Liver (tissue), 9 donors: ENCODE measurements around the gene B4GALNT3. TPM values are rescaled to one million over a fixed set of nuclear protein-coding genes. Genes with fewer than 3 reads are reported as not detected.

Experiments used
- DNase-seq: peaks from one replicate; pipeline ENCODE4 v3.0.0-alpha.2; 2017; ENCODE audit warnings: low spot score
- H3K27ac ChIP-seq, 2 donors: one replicate each; pipeline ENCODE4 v1.7.0; 2013; ENCODE audit warnings: inconsistent platforms in 2 of 2, low read length in 2 of 2, control low read depth in 1 of 2, low read depth in 1 of 2, mild to moderate bottlenecking in 1 of 2
- H3K27me3 ChIP-seq, 4 donors: one replicate each; pipeline versions ENCODE4 v1.6.1 to v1.7.0; 2013; ENCODE audit warnings: low read length in 3 of 4, inconsistent platforms in 1 of 4, mild to moderate bottlenecking in 1 of 4, moderate library complexity in 1 of 4; ENCODE audit not compliant: control insufficient read depth in 4 of 4, insufficient read depth in 4 of 4
- H3K36me3 ChIP-seq, 4 donors: one replicate each; pipeline versions ENCODE4 v1.6.1 to v1.7.0; 2013; ENCODE audit warnings: low read length in 3 of 4, mild to moderate bottlenecking in 3 of 4, low read depth in 1 of 4, moderate library complexity in 1 of 4; ENCODE audit not compliant: control insufficient read depth in 4 of 4, insufficient read depth in 3 of 4
- H3K4me1 ChIP-seq, 4 donors: one replicate each; pipeline versions ENCODE4 v1.6.1 to v1.7.0; 2013; ENCODE audit warnings: low read length in 3 of 4, mild to moderate bottlenecking in 3 of 4, moderate library complexity in 1 of 4; ENCODE audit not compliant: control insufficient read depth in 4 of 4, insufficient read depth in 4 of 4
- H3K4me3 ChIP-seq, 3 donors: one replicate each; pipeline versions ENCODE4 v1.6.1 to v1.7.0; 2013; ENCODE audit warnings: low read length in 3 of 3, control low read depth in 1 of 3, low read depth in 1 of 3, mild to moderate bottlenecking in 1 of 3
- H3K9ac ChIP-seq, 2 donors: one replicate each; pipeline ENCODE4 v1.7.0; 2013; ENCODE audit warnings: low read length in 2 of 2, mild to moderate bottlenecking in 2 of 2, moderate library complexity in 2 of 2, control low read depth in 1 of 2, low read depth in 1 of 2
- H3K9me3 ChIP-seq, 4 donors: one replicate each; pipeline versions ENCODE4 v1.6.1 to v1.7.0; 2013; ENCODE audit warnings: low read length in 3 of 4; ENCODE audit not compliant: control insufficient read depth in 4 of 4
- CTCF ChIP-seq: fragments of 150-350 bp; IDR thresholded peaks from 2 replicates; pipeline ENCODE4 v1.5.1; 2017; ENCODE audit warnings: improper control_type of control experiment, low read depth, low read length; ENCODE audit not compliant: missing input control
- EGR1 ChIP-seq, 2 donors: IDR thresholded peaks; 2 replicates each; pipeline ENCODE4 v1.6.1; 2016 to 2018; ENCODE audit warnings: antibody characterized with exemption in 2 of 2, low read depth in 2 of 2
- FOXA1 ChIP-seq: IDR thresholded peaks from 2 replicates; pipeline ENCODE4 v1.6.1; 2016; ENCODE audit warnings: antibody characterized with exemption
- HNF4G ChIP-seq: IDR thresholded peaks from 2 replicates; pipeline ENCODE4 v1.6.1; 2016; ENCODE audit warnings: antibody characterized with exemption
- JUND ChIP-seq, 2 donors: IDR thresholded peaks; 2 replicates each; pipeline ENCODE4 v1.6.1; 2016; ENCODE audit warnings: antibody characterized with exemption in 2 of 2
- MAX ChIP-seq: IDR thresholded peaks from 2 replicates; pipeline ENCODE4 v1.6.1; 2016; ENCODE audit warnings: antibody characterized with exemption
- NR2F2 ChIP-seq: IDR thresholded peaks from 2 replicates; pipeline ENCODE4 v1.6.1; 2016; ENCODE audit warnings: antibody characterized with exemption
- RXRA ChIP-seq, 2 donors: IDR thresholded peaks; 2 replicates each; pipeline ENCODE4 v1.6.1; 2017 to 2018; ENCODE audit warnings: antibody characterized with exemption in 2 of 2, mild to moderate bottlenecking in 1 of 2
- YY1 ChIP-seq: IDR thresholded peaks from 2 replicates; pipeline ENCODE4 v1.6.1; 2016; ENCODE audit warnings: antibody characterized with exemption, mild to moderate bottlenecking
- WGBS: extraction: QIAGEN DNeasy Blood & Tissue Kit; methylation state at CpG from one replicate; pipeline ENCODE4 v1.1.7; 2013; 5-methylcytosine and 5-hydroxymethylcytosine counted together
- polyA plus RNA-seq, 2 donors: library from polyadenylated mRNA; stranded (reverse) in 1 of 2; unstranded in 1 of 2; fragments of 200-250 nt in 1 of 2; fragments of >200 nt in 1 of 2; fragmentation: Nextera tagmentation in 1 of 2; extraction: Ambion mirVana in 1 of 2; gene quantifications; one replicate each; pipeline versions ENCODE4 v1.2.1 to v1.2.3, GENCODE V29; 2013 to 2015
- total RNA-seq, 2 donors: library from RNA; depleted of rRNA; stranded (reverse); fragments of >200 nt; gene quantifications; one replicate each; pipeline ENCODE4 v1.2.3, GENCODE V29; 2014
- TF ChIP-seq, protein P1 (sequence below): IDR thresholded peaks from 2 replicates; pipeline ENCODE4 v1.6.1; 2016; ENCODE audit warnings: antibody characterized with exemption, mild to moderate bottlenecking
- TF ChIP-seq, protein P2 (sequence below): IDR thresholded peaks from 2 replicates; pipeline ENCODE4 v1.6.1; 2016; ENCODE audit warnings: antibody characterized with exemption
- donor health status: healthy.
- donor health status: healthy.
- donor health status: healthy.
- donor health status: healthy.
- donor health status: healthy.

Gene B4GALNT3
- total and polyA plus RNA-seq, 4 donors: 0.09 to 0.25 (median 0.14) TPM; not detected in 1

- DNase-seq: no peak
- Histone ChIP-seq H3K4me1 (no peaks in the 10 kb centered on the region), H3K27me3 (no peaks in the 10 kb centered on the region), H3K27ac (no peak overlapping the region), H3K9ac (no peak overlapping the region), H3K9me3 (no peaks in the 10 kb centered on the region), H3K4me3 (no peak overlapping the region), H3K36me3 (no peaks in the 10 kb centered on the region)
- TF ChIP-seq EGR1 (IDR thresholded peaks at IDR 0.05; ENCODE audit: low read depth in 2 of 2): no peak
- 59% methylated on average over 2 of the region's 2 CpGs for WGBS
These were observed 60.4 kb downstream of the B4GALNT3 start for GRCh38 chr12:520119-520518.

- WGBS: 62% methylated on average over 7 of the region's 7 CpGs
- TF ChIP-seq EGR1 (IDR thresholded peaks at IDR 0.05; ENCODE audit: low read depth in 2 of 2) (no peak), HNF4G (no peak), CTCF (no peak), MAX (no peak), FOXA1 (no peak), NR2F2 (no peak)
- TF ChIP-seq, protein P1, sequence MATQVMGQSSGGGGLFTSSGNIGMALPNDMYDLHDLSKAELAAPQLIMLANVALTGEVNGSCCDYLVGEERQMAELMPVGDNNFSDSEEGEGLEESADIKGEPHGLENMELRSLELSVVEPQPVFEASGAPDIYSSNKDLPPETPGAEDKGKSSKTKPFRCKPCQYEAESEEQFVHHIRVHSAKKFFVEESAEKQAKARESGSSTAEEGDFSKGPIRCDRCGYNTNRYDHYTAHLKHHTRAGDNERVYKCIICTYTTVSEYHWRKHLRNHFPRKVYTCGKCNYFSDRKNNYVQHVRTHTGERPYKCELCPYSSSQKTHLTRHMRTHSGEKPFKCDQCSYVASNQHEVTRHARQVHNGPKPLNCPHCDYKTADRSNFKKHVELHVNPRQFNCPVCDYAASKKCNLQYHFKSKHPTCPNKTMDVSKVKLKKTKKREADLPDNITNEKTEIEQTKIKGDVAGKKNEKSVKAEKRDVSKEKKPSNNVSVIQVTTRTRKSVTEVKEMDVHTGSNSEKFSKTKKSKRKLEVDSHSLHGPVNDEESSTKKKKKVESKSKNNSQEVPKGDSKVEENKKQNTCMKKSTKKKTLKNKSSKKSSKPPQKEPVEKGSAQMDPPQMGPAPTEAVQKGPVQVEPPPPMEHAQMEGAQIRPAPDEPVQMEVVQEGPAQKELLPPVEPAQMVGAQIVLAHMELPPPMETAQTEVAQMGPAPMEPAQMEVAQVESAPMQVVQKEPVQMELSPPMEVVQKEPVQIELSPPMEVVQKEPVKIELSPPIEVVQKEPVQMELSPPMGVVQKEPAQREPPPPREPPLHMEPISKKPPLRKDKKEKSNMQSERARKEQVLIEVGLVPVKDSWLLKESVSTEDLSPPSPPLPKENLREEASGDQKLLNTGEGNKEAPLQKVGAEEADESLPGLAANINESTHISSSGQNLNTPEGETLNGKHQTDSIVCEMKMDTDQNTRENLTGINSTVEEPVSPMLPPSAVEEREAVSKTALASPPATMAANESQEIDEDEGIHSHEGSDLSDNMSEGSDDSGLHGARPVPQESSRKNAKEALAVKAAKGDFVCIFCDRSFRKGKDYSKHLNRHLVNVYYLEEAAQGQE: no peak
- TF ChIP-seq, protein P2, sequence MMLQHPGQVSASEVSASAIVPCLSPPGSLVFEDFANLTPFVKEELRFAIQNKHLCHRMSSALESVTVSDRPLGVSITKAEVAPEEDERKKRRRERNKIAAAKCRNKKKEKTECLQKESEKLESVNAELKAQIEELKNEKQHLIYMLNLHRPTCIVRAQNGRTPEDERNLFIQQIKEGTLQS: no peak
- no peak overlapping the region for H3K27ac ChIP-seq
- no peak overlapping the region for H3K4me3 ChIP-seq
- H3K9ac ChIP-seq: no peak overlapping the region
- DNase-seq: no peak
- H3K36me3 ChIP-seq: no peaks in the 10 kb centered on the region
- H3K4me1 ChIP-seq: no peaks in the 10 kb centered on the region
- no peaks in the 10 kb centered on the region for H3K9me3 ChIP-seq
- H3K27me3 ChIP-seq: no peaks in the 10 kb centered on the region
These were observed 63.1 kb downstream of the B4GALNT3 start for GRCh38 chr12:522692-523378.

GRCh38 chr12:524167-524951 is 64.6 kb downstream of the B4GALNT3 start:
- DNase-seq: no peak
- no peak overlapping the region for H3K27ac ChIP-seq
- H3K4me1 ChIP-seq: no peaks in the 10 kb centered on the region
- H3K9me3 ChIP-seq: no peaks in the 10 kb centered on the region
- H3K4me3 ChIP-seq: no peak overlapping the region
- H3K9ac ChIP-seq: no peak overlapping the region
- TF ChIP-seq YY1 (no peak), RXRA (IDR thresholded peaks at IDR 0.05) (no peak), JUND (IDR thresholded peaks at IDR 0.05) (no peak), FOXA1 (no peak), NR2F2 (no peak), MAX (no peak), CTCF (no peak), EGR1 (IDR thresholded peaks at IDR 0.05; ENCODE audit: low read depth in 2 of 2) (no peak)
- TF ChIP-seq, protein P2: no peak
- WGBS: 83% methylated on average over 10 of the region's 10 CpGs
- no peaks in the 10 kb centered on the region for H3K27me3 ChIP-seq
- H3K36me3 ChIP-seq: no peaks in the 10 kb centered on the region
